ENCODE data around the gene IQSEC1.
A peak's percentile ranks its signal among the peaks of the same experiment; 100 is the strongest.

GRCh38 chr3:13073326-13074005 lies at the start of gene IQSEC1:
- no peak for TF ChIP-seq CTCF (IDR thresholded peaks at IDR 0.05; ENCODE audit: insufficient read depth, low read depth, low read length)
- TF ChIP-seq EZH2 (IDR thresholded peaks at IDR 0.05; ENCODE audit: insufficient read depth, low read length), result peak; percentile 67
